HCT116 (cell line): Measurements from ENCODE around the gene IL17REL. TPM values are rescaled to one million over a fixed set of nuclear protein-coding genes. Genes with fewer than 3 reads are reported as not detected.

Experiments used
- ATAC-seq: fragments of 200-7000 bp; cut with Tn5 transposase; 2 replicates; pipeline ENCODE4 v1.9.1; 2020; ENCODE audit warnings: mild to moderate bottlenecking, moderate library complexity
- BruUV-seq: library from RNA; stranded (reverse); fragments of 400-500 nt; replicated peaks from 2 replicates; lab custom pipeline; 2021; lab: Mats Ljungman, UMichigan
- CTCF ChIA-PET: fragments of 300-600 bp; sonication (Branson Sonifier 250); formaldehyde crosslinking; loops from one replicate; lab custom pipeline; 2021; ENCODE audit warnings: antibody characterized with exemption; lab: Charles Lee
- POLR2A ChIA-PET: fragments of 300-600, 350-600 bp; sonication (Branson Sonifier 250); formaldehyde crosslinking; loops from one replicate; lab custom pipeline; 2021; ENCODE audit warnings: antibody characterized with exemption; lab: Charles Lee
- RAD21 ChIA-PET, 2 experiments: fragments of 300-600 bp; sonication (Branson Sonifier 250); formaldehyde crosslinking; loops; one replicate each; lab custom pipeline; 2023; ENCODE audit warnings: low total read pairs in 2 of 2; ENCODE audit not compliant: uncharacterized antibody in 2 of 2, unreplicated experiment in 2 of 2, low non-redundant PET in 1 of 2; lab: Charles Lee
- DNase-seq: peaks from one replicate; pipeline ENCODE4 v3.0.0-alpha.2; 2010; ENCODE audit warnings: low read depth, low spot score
- H2AFZ ChIP-seq: fragments of 200-600 bp; shearing (Covaris generic), sonication (generic); 2 replicates; pipeline ENCODE4 v1.6.1; 2017; ENCODE audit warnings: low read depth, mixed run types, mixed read lengths, antibody characterized with exemption, low read length; ENCODE audit not compliant: poor library complexity, severe bottlenecking
- H3K27ac ChIP-seq: 2 replicates; pipeline ENCODE4 v1.5.1; 2012; ENCODE audit warnings: low read depth, low read length
- H3K27me3 ChIP-seq: fragments of 200-600 bp; sonication (generic); 2 replicates; pipeline ENCODE4 v1.6.1; 2016; ENCODE audit warnings: mixed run types, low read length, mixed read lengths; ENCODE audit not compliant: insufficient read depth
- H3K36me3 ChIP-seq, 2 experiments: fragments of 200-500 bp in 1 of 2; fragments of 200-600 bp in 1 of 2; sonication (Bioruptor generic) in 1 of 2; sonication (generic) in 1 of 2; 2 replicates each; pipeline versions ENCODE4 v1.5.1 to v1.6.1; 2014 to 2016; ENCODE audit warnings: low read length in 2 of 2, inconsistent platforms in 1 of 2, mixed read lengths in 1 of 2, mixed run types in 1 of 2; ENCODE audit not compliant: insufficient read depth in 2 of 2, control insufficient read depth in 1 of 2
- H3K4me1 ChIP-seq, 2 experiments: fragments of 200-600 bp in 1 of 2; sonication (generic) in 1 of 2; 2 replicates each; pipeline versions ENCODE4 v1.5.1 to v1.6.1; 2012 to 2017; ENCODE audit warnings: low read length in 2 of 2, inconsistent platforms in 1 of 2, mild to moderate bottlenecking in 1 of 2, mixed read lengths in 1 of 2, mixed run types in 1 of 2, moderate library complexity in 1 of 2; ENCODE audit not compliant: insufficient read depth in 2 of 2, control insufficient read depth in 1 of 2
- H3K4me2 ChIP-seq: fragments of 200-600 bp; sonication (generic); 2 replicates; pipeline ENCODE4 v1.6.1; 2017; ENCODE audit warnings: mixed run types, low read length, mixed read lengths
- H3K4me3 ChIP-seq, 2 experiments: fragments of 200-600 bp in 1 of 2; sonication (generic) in 1 of 2; replicated peaks in 1 of 2; 2 replicates each; pipeline ENCODE4 v1.5.1; 2011 to 2016; ENCODE audit warnings: low read length in 2 of 2, control low read depth in 1 of 2, low read depth in 1 of 2, mild to moderate bottlenecking in 1 of 2, mixed read lengths in 1 of 2, mixed run types in 1 of 2
- H3K79me2 ChIP-seq: fragments of 200-600 bp; sonication (generic); 2 replicates; pipeline ENCODE4 v1.6.1; 2017; ENCODE audit warnings: mild to moderate bottlenecking, mixed run types, low read length, moderate library complexity, mixed read lengths; ENCODE audit not compliant: insufficient read depth
- H3K9ac ChIP-seq: fragments of 200-600 bp; sonication (generic); 2 replicates; pipeline ENCODE4 v1.6.1; 2016; ENCODE audit warnings: low read length, mixed read lengths
- H3K9me2 ChIP-seq: fragments of 200-600 bp; sonication (generic), shearing (Covaris generic); 2 replicates; pipeline ENCODE4 v1.6.1; 2017; ENCODE audit warnings: mixed run types, mild to moderate bottlenecking, moderate library complexity; ENCODE audit not compliant: insufficient read depth
- H3K9me3 ChIP-seq, 2 experiments: fragments of 200-500 bp in 1 of 2; fragments of 200-600 bp in 1 of 2; sonication (Bioruptor generic) in 1 of 2; sonication (generic) in 1 of 2; 2 replicates each; pipeline ENCODE4 v1.6.1; 2014 to 2017; ENCODE audit warnings: low read length in 2 of 2, mixed read lengths in 2 of 2, inconsistent platforms in 1 of 2, low read depth in 1 of 2, mild to moderate bottlenecking in 1 of 2, mixed run types in 1 of 2, moderate library complexity in 1 of 2; ENCODE audit not compliant: control insufficient read depth in 1 of 2, insufficient read depth in 1 of 2
- H4K20me1 ChIP-seq: fragments of 200-600 bp; sonication (generic), shearing (Covaris generic); 2 replicates; pipeline ENCODE4 v1.6.1; 2017; ENCODE audit warnings: mixed run types, mild to moderate bottlenecking, moderate library complexity; ENCODE audit not compliant: insufficient read depth
- CEBPB ChIP-seq: IDR thresholded peaks from 2 replicates; pipeline ENCODE4 v1.6.1; 2012; ENCODE audit warnings: low read depth
- ELF1 ChIP-seq: IDR thresholded peaks from 2 replicates; pipeline ENCODE4 v1.6.1; 2012; ENCODE audit warnings: low read depth, borderline replicate concordance
- EZH2 ChIP-seq: fragments of 200-600 bp; sonication (generic); IDR thresholded peaks from 2 replicates; pipeline ENCODE4 v1.6.1; 2017; ENCODE audit warnings: antibody characterized with exemption, mixed run types
- EZH2phosphoT487 ChIP-seq: fragments of 200-600 bp; IDR thresholded peaks from 2 replicates; pipeline ENCODE4 v1.6.1; 2018; ENCODE audit warnings: antibody characterized with exemption, borderline replicate concordance
- JUND ChIP-seq: IDR thresholded peaks from 2 replicates; pipeline ENCODE4 v1.6.1; 2012
- POLR2A ChIP-seq: IDR thresholded peaks from 2 replicates; pipeline ENCODE4 v1.7.0; 2011; ENCODE audit warnings: borderline replicate concordance; ENCODE audit not compliant: insufficient read depth, insufficient read length; ENCODE audit errors: extremely low read depth
- POLR2AphosphoS5 ChIP-seq: IDR thresholded peaks from 2 replicates; pipeline ENCODE4 v1.6.1; 2011; ENCODE audit warnings: mild to moderate bottlenecking, low read depth, low read length, moderate library complexity
- RAD21 ChIP-seq: IDR thresholded peaks from 2 replicates; pipeline ENCODE4 v1.6.1; 2012; ENCODE audit warnings: low read depth, mild to moderate bottlenecking
- SIN3A ChIP-seq: IDR thresholded peaks from 2 replicates; pipeline ENCODE4 v1.6.1; 2012; ENCODE audit warnings: low read depth
- SP1 ChIP-seq: IDR thresholded peaks from 2 replicates; pipeline ENCODE4 v1.6.1; 2012; ENCODE audit warnings: low read depth
- SRF ChIP-seq: IDR thresholded peaks from 2 replicates; pipeline ENCODE4 v1.6.1; 2012; ENCODE audit warnings: low read depth
- TCF7L2 ChIP-seq: IDR thresholded peaks from 2 replicates; pipeline ENCODE4 v1.7.0; 2011; ENCODE audit warnings: borderline replicate concordance, inconsistent platforms; ENCODE audit not compliant: insufficient read depth, insufficient read length; ENCODE audit errors: extremely low read depth
- YY1 ChIP-seq: IDR thresholded peaks from 2 replicates; pipeline ENCODE4 v1.6.1; 2011; ENCODE audit warnings: low read length, low read depth, moderate library complexity, mild to moderate bottlenecking; ENCODE audit not compliant: insufficient replicate concordance; ENCODE audit errors: extremely low read depth
- ZNF274 ChIP-seq: fragments of 200-500 bp; sonication (Bioruptor generic); IDR thresholded peaks from 2 replicates; pipeline ENCODE4 v1.6.1; 2014; ENCODE audit warnings: mild to moderate bottlenecking, low read depth, low read length, inconsistent platforms
- intact Hi-C: fragments of 100-400 bp; cut with micrococcal nuclease; formaldehyde crosslinking; loops from 2 replicates; pipeline ENCODE4 v1.10.0; 2022
- total RNA-seq: library from RNA; stranded (reverse); gene quantifications from one replicate; pipeline ENCODE4 v1.2.1, GENCODE V29; 2021; ENCODE audit not compliant: unreplicated experiment
- TF ChIP-seq, protein P1 (sequence below): IDR thresholded peaks from 2 replicates; pipeline ENCODE4 v1.6.1; 2012; ENCODE audit warnings: low read depth
- TF ChIP-seq, protein P2 (sequence below): IDR thresholded peaks from 2 replicates; pipeline ENCODE4 v1.6.1; 2012
- TF ChIP-seq, protein P3 (sequence below): IDR thresholded peaks from 2 replicates; pipeline ENCODE4 v1.6.1; 2011; ENCODE audit warnings: mild to moderate bottlenecking, low read length, moderate library complexity; ENCODE audit not compliant: insufficient replicate concordance; ENCODE audit errors: extremely low read depth
- TF ChIP-seq, protein P4 (sequence below): IDR thresholded peaks from 2 replicates; pipeline ENCODE4 v1.6.1; 2012

Gene IL17REL
- total RNA-seq, 1 experiment from 2014 or later: not detected

DNA sequence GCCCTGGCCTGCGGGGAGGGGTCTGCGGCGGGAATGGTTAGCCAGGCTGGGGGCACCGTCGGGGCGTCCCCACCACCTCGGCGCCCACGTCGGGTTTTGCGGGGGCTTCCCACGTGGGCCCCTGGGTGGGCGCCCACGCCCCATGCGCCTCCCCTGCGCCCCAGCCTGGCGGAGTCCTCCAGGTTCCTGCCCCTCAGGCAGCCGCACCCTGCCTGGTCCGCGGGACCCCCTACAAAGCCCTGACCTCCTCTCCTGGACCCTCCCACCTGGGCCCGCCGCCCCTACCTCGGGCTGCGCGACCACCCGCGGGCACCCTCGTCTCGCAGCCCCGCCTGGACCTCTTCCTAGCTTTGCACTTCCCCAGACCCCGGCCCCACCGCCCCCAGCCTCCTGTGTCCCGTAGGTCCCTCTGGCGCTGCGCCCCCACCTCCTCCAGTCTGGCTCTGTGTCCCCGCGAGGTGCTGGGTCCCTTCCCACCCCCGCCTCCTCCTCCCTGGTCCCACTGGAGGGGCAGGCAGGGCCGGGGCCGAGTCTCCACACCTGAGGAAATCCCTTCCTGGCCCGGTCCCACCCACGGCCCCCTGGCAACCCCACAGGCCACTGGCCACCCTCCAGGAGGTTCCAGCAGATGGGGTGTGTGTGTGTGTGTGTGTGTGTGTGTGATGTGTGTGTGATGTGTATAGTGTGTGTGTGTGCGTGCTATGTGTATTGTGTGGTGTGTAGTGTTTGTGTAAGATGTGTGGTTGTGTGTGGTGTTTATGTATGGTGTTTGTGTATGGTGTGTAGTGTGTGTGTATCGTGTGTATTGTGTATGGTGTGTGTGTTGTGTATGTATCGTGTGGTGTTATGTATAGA lies 40.2 kb downstream of the IL17REL start:
- ChIA-PET POLR2A (interaction anchor here (1.7 kb wide), 1 partner anchor 10 kb away, joined by 11 read pairs; no protein-coding TSS in a partner anchor), RAD21 (no interaction called here), CTCF (interaction anchor here (1.3 kb wide), 1 partner anchor 41 kb away, joined by 5 read pairs; no protein-coding TSS in a partner anchor)
- Histone ChIP-seq H3K79me2 (no peaks in the 10 kb centered on the region), H3K4me2 (peak overlapping the region; percentile 95), H3K4me1 (peaks cover 38 to 72% of the 10 kb centered on the region in 2 experiments), H3K27ac (peak overlapping the region; percentile 100), H3K9ac (peak overlapping the region; percentile 85), H3K9me3 (no peaks in the 10 kb centered on the region), H3K9me2 (no peaks in the 10 kb centered on the region), H2AFZ (no peak overlapping the region), H3K36me3 (no peaks in the 10 kb centered on the region), H3K27me3 (no peaks in the 10 kb centered on the region), H4K20me1 (no peaks in the 10 kb centered on the region), H3K4me3 (peak overlapping the region; percentile 61 to 67)
- intact Hi-C loops: no loop called here
- DNase-seq (no peak), ATAC-seq (no peak)
- no peak for TF ChIP-seq SIN3A
- TF ChIP-seq EZH2phosphoT487: no peak
- TF ChIP-seq, protein P1, sequence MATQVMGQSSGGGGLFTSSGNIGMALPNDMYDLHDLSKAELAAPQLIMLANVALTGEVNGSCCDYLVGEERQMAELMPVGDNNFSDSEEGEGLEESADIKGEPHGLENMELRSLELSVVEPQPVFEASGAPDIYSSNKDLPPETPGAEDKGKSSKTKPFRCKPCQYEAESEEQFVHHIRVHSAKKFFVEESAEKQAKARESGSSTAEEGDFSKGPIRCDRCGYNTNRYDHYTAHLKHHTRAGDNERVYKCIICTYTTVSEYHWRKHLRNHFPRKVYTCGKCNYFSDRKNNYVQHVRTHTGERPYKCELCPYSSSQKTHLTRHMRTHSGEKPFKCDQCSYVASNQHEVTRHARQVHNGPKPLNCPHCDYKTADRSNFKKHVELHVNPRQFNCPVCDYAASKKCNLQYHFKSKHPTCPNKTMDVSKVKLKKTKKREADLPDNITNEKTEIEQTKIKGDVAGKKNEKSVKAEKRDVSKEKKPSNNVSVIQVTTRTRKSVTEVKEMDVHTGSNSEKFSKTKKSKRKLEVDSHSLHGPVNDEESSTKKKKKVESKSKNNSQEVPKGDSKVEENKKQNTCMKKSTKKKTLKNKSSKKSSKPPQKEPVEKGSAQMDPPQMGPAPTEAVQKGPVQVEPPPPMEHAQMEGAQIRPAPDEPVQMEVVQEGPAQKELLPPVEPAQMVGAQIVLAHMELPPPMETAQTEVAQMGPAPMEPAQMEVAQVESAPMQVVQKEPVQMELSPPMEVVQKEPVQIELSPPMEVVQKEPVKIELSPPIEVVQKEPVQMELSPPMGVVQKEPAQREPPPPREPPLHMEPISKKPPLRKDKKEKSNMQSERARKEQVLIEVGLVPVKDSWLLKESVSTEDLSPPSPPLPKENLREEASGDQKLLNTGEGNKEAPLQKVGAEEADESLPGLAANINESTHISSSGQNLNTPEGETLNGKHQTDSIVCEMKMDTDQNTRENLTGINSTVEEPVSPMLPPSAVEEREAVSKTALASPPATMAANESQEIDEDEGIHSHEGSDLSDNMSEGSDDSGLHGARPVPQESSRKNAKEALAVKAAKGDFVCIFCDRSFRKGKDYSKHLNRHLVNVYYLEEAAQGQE: no peak
- TF ChIP-seq SRF: no peak
- TF ChIP-seq ELF1: no peak
- TF ChIP-seq YY1: no peak
- TF ChIP-seq POLR2AphosphoS5: no peak
- TF ChIP-seq, protein P2, sequence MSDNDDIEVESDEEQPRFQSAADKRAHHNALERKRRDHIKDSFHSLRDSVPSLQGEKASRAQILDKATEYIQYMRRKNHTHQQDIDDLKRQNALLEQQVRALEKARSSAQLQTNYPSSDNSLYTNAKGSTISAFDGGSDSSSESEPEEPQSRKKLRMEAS: no peak
- TF ChIP-seq SP1: no peak
- no peak for TF ChIP-seq TCF7L2
- TF ChIP-seq CEBPB: no peak
- no peak for TF ChIP-seq EZH2
- TF ChIP-seq RAD21: no peak
- no peak for TF ChIP-seq POLR2A
- TF ChIP-seq, protein P3, sequence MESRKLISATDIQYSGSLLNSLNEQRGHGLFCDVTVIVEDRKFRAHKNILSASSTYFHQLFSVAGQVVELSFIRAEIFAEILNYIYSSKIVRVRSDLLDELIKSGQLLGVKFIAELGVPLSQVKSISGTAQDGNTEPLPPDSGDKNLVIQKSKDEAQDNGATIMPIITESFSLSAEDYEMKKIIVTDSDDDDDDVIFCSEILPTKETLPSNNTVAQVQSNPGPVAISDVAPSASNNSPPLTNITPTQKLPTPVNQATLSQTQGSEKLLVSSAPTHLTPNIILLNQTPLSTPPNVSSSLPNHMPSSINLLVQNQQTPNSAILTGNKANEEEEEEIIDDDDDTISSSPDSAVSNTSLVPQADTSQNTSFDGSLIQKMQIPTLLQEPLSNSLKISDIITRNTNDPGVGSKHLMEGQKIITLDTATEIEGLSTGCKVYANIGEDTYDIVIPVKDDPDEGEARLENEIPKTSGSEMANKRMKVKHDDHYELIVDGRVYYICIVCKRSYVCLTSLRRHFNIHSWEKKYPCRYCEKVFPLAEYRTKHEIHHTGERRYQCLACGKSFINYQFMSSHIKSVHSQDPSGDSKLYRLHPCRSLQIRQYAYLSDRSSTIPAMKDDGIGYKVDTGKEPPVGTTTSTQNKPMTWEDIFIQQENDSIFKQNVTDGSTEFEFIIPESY: no peak
- TF ChIP-seq, protein P4, sequence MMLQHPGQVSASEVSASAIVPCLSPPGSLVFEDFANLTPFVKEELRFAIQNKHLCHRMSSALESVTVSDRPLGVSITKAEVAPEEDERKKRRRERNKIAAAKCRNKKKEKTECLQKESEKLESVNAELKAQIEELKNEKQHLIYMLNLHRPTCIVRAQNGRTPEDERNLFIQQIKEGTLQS: no peak
- TF ChIP-seq JUND: no peak
- TF ChIP-seq ZNF274: no peak
- BruUV-seq: no TSS peak
